Dedifferentiated amniotic fluid mesenchymal stem cell (primary cell): Measurements from ENCODE around the gene CLCN7.
"Not testable (repeated sequence)": the region's sequence is repeated elsewhere in the genome, so short reads cannot be mapped to it uniquely, and the experiment has no call there.

ENCODE experiments used
- DNase-seq: peaks from one replicate; pipeline ENCODE4 v3.0.0-alpha.2; 2016; ENCODE audit errors: extremely low spot score

Gene CLCN7

GRCh38 chr16:1487395-1488053, 12.7 kb upstream of the CLCN7 start:
- no peak for DNase-seq

GRCh38 chr16:1486551-1487390, 11.9 kb upstream of the CLCN7 start:
- no peak for DNase-seq

DNA sequence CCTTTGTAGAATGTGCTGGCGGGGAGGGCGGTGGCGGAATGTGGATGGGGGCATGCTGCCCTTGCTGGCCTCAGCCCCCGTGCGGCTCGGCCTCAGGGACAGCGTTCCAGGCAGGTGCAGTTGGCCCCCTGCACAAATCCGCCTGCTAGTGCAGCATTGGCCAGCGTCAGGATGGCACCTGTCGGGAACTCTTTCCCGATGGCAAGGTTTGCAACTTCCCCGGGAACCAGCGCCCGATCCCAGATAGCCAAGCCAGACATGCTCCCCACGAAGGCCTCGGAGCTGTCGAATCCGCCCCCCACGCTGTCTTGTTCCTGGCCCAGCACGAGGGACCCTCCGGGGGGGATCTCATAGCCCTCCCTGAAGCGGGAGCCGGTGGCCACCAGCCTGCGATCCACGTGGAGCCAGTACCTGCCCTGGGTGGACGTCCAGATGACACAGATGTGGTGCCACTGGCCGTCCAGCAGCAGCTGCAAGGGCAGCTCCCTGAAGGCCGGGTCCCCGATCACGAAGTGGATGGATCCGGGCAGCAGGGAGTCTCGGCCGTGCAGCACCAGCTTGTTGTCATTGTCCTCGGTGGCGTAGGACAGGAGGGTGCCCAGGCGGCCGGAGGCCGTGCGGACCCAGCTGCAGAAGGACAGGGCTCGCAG, 11.1 kb upstream of the CLCN7 start:
- DNase-seq: no peak

DNA sequence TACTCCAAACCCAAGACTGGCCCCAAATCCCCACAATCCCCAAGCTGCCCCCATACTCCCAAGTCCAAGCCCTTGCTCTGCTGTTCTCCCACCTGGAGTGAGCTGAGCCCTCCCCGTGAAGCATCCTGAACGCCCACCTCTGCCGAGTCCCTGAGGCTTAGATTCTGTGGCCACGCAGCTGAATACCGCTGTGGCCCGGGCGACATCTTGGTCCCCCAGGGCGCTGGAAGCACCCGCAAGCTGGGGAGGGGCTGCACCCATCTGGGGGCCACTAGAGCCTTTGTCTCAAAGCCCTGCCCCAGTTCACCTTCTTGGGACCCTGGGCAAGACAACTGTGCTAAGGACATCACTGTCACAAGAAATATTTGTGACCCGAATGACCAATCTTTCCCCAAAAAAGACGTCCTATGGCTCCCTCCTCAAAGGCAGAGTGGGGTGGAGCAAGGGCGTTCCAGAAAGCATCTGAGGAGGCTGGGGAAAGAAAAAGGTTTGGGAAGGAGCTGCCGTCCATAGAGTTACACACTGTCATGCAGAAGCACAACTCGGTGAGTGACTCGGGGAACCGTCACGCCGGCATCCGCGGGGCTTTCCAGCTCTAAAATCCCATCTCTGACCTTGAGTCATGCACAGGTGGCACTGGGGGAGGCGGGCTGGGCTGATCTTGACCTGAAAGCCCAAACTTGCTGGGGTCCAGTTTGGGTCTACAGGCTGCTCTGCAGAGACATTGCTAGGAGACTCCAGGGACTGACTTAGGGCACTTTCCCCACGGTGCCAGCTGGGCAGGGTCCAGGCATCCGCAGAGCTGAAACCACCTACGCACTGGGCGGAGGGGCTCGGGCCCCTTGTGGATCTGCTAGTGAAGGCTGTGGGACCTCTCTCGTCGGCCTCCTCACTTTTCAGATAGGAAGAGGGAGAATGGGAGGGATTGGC, 7.3 kb upstream of the CLCN7 start:
- no peak for DNase-seq

DNA sequence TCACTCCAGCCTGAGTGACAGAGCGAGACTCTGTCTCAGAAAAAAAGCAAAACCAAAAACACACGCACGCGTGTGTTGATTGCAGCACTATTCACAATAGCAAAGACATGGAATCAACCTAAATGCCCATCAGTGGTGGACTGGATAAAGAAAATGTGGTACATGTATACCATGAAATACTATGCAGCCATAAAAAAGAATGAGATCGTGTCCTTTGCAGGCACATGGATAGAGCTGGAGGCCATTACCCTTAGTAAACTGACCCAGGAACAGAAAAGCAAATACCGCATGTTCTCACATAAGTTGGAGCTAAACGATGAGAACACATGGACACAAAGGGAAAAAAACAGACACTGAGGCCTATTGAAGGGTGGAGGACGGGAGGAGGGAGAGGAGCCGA, 4.1 kb upstream of the CLCN7 start:
- not testable (repeated sequence) for DNase-seq

DNA sequence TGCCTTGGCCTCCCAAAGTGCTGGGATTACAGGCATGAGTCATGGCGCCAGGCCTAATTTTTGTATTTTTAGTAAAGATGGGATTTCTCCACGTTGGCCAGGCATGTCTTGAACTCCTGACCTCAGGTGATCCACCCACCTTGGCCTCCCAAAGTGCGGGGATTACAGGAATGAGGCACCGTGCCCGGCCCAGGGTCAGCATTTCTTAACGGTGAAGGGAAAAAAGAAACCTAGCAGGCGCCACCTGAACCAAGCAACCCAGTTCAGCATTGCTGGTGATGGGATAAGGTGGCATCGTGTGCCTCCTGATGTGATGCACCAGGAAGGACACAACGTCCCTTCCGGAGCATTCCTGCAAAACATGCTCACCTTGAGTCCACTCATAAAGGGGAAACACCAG, 2.2 kb upstream of the CLCN7 start:
- no peak for DNase-seq

GRCh38 chr16:1475552-1476114, 805 bp upstream of the CLCN7 start:
- DNase-seq: no peak

DNA sequence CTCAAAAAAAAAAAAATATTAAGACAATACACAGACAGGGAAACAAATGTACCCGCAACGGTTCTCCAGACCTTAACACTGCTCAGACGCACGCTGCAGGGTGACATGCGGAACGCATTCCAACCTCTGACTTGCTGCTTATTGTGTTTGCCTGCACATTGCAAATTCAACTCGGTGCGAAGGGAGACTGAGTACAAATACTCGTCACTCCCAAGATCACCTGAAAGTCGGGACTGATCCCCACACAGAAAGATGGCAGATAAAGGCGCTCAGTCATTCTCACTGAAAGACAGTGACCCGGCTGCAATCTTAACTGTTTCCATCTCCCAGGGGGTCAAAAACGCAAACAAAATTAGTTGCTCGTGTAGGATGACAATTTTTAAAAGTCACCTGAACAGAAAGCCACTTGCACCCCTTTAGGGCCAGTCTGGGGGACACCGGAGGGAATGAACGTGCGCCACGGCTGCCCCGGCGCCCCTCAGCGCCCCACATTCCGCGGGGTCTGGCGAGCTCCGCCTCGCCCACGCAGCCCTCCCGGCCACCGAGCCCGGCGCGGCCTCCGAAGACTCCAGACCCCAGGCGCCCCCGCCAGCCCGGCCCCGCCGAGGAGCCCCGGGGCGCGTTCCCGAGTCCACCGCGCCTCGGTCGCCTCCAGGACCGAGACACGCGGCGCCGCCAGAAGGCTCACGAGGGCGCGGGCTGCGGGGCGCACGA, 589 bp downstream of the CLCN7 start:
- no peak for DNase-seq

DNA sequence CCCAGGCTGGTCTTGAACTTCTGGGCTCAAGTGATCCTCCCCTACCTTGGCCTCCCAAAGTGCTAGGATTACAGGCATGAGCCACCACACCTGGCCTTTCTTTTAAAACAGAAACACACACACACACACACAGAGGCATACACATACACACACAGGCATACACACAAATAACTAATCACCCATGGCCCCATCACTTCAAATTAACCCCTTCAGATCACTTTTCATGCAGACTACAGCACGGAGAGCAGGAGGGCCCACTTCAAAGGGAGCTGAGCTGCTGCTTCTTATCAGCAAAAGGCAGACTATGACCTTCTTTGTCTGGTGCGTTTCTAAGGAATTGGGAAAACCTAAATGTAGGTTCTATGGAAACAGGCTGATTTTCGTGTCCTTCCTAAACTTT, 1.9 kb downstream of the CLCN7 start:
- DNase-seq: no peak

DNA sequence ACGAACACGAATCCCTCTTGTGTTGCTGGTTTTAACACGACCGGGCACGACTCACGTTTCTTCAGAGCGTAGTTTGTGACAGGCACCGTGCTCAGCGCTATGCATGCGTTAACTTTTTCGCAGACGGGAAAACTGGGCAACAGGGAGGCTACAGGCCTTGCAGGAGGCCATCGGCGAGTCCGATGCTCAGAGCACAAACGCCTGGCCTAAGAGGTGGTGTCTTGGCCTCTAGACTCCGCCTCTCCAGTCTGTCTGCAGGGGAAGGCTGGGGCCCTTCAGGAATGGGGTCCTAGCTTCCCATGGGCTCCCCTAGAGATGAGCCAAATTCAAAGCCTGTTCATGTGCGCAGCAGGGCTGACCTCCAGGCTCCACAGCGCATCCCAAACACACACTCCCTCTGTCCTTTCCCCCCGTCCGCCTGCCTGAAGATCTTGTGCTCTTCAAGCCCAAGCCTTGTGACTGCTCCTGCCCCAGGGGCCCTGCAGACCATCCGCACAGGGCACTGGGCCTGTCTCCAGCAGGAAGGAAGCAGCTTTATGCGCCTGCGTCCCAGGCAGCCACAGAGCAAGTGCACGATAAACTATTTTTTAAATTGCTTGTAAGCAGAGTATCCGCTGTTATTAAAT, 3.1 kb downstream of the CLCN7 start:
- no peak for DNase-seq

DNA sequence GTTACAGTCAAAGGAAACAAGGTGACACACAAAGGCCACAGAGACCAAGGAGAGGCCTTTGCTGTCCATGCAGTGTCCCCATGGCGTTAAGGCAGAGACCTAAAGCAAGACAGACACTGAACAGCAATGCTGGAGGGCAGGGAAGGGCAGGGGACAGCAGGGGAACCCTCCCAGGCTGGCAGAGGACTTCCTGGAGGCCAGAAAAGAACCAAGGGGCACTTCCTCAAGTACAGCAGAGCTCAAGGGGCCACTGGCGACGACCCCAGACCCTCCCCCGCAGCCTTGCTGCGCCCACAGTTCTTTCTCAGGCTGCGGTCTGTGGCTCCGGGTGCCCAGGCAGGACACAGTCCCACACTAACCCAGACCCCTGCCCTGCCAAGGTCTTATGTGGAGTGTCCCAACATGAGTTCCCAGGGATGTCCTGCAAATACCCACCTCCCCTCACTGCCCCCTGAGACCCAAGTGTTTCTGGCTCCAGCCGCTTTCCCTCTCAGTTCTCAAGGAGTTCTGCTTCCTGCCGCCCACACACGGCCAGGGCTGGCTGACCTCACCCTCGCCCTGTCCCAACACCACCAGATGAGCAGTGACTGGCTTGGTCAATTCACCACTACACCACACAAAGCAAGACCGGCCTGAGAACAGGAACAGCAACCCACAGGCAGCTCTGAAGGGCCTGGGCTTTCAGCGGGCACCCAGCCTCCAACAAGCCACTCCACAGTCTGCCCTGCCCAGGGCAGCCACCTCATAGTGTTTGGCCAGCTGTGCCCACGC, 4.2 kb downstream of the CLCN7 start:
- no peak for DNase-seq

DNA sequence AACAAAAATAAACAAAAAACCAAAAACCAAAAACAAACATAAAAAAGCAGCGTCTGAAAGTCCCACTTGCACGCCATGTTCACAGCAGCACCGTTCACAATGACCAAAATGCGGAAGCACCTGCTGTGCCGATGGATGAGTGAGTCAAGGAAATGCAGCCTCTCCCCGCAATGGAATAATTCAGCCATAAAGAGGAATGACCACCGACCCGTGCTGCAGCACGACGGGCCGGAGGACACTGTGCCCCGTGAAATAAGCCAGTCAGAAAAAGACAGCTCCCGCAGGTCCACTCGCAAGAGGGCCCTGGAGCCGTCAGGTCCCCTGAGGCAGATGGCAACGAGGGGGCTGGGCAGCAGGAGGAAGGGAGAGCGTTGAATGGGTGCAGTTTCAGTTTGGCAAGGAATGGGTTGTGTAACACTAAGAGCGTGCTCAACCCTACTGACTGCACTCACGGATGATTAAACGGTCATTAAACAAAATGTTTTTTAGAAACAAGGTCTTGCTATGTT, 5.1 kb downstream of the CLCN7 start:
- no peak for DNase-seq

DNA sequence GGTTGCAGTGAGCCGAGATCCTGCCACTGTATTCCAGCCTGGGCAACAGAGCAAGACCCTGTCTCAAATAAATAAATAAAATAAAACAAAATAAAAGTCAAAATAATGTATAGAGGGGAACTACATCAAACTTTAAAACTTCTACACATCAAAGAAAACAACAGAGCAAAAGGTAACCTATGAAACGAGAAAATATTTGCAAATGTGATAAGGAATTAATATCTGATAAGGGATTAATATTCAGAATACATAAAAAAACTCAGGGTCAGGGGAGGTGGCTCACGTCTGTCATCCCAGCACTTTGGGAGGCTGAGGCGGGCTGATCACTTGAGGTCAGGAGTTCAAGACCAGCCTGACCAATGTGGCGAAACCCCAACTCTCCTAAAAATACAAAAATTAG, 5.7 kb downstream of the CLCN7 start:
- not testable (repeated sequence) for DNase-seq

- no peak for DNase-seq
These were observed 6.4 kb downstream of the CLCN7 start for GRCh38 chr16:1468426-1468810.

- no peak for DNase-seq
These were observed 7.8 kb downstream of the CLCN7 start for GRCh38 chr16:1466968-1467521.

- DNase-seq: no peak
These were observed 8.8 kb downstream of the CLCN7 start for GRCh38 chr16:1466054-1466453.

DNA sequence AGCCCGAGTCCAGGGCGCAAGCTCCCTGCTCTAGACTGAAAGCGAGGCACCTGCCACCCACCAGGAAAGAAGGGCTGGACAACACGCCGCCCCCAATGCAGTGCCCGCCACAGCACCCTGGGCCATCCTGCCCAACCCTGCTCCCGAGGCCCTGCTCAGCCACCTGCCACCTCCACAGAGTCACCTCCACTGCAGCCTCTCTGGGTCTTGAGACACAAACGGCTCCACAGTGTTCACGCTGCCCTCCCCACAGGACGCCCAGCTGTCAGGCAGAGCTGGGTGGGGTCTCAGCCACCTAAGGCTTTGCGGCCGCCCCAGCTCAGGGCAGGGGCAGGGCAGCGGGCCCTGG, 9.3 kb downstream of the CLCN7 start:
- no peak for DNase-seq

DNA sequence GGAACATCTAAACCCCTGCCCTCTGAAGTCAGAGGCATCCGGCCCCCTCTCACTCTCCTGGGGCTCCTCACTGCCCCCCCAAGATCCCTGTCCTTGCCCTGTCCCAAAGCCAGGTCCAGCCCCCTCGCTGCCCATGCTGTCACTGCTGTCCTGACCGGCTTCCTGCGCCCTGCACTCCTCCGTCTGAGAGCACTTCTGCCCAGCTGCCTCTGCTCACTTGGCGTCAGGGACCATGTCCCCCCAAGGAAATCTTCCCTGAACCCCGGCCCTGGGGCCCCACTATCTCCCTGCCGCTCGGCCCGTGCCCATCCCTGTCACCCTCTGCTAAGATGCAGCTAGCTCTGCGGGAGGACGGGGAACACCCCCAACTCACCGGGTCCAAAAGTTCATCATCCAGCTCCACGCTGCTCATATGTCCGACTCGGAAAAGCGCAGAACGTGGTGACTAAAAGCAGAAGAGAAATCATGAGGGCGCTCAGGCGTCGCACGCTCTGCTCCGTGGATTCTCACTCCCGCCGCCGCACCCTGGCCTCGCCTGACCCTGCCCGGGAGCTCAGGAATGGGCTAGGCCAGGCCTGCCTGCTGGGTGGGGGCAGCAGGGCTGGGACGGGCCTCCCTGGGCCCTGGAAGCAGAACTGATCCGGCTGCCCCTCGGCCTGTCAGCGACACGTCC, 9.8 kb downstream of the CLCN7 start:
- no peak for DNase-seq
